GM12878 (cell line): ENCODE data around the gene RALGDS. TPM values are rescaled to one million over a fixed set of nuclear protein-coding genes. Genes with fewer than 3 reads are reported as not detected.

Source experiments
- ATAC-seq: fragments of 200-7000 bp; cut with Tn5 transposase; 3 replicates; pipeline ENCODE4 v1.9.1; 2020; ENCODE audit warnings: mild to moderate bottlenecking, moderate library complexity
- BruUV-seq: library from RNA; stranded (reverse); fragments of 400-500 nt; replicated peaks from 2 replicates; lab custom pipeline; 2021; lab: Mats Ljungman, UMichigan
- CTCF ChIA-PET: fragments of 300-600 bp; sonication (Branson Sonifier 250); formaldehyde crosslinking; extraction: SDS; loops from one replicate; lab custom pipeline; 2021; ENCODE audit warnings: inconsistent platforms; lab: Yijun Ruan, JAX
- POLR2A ChIA-PET: fragments of 350-600 bp; formaldehyde crosslinking; extraction: SDS; loops from one replicate; lab custom pipeline; 2021; ENCODE audit warnings: inconsistent platforms; lab: Charles Lee
- RAD21 ChIA-PET: fragments of 300-600 bp; sonication (Branson Sonifier 250); formaldehyde crosslinking; loops from one replicate; lab custom pipeline; 2023; ENCODE audit warnings: antibody characterized with exemption; ENCODE audit not compliant: unreplicated experiment; lab: Charles Lee
- SMC1A ChIA-PET: fragments of 300-600 bp; sonication (Branson Sonifier 250); formaldehyde crosslinking; loops from one replicate; lab custom pipeline; 2023; ENCODE audit not compliant: unreplicated experiment, uncharacterized antibody; lab: Charles Lee
- DNase-seq: peaks from one replicate; pipeline ENCODE4 v3.0.0-alpha.2; 2011; ENCODE audit warnings: low read depth, low spot score
- FAIRE-seq: peaks from 3 replicates; lab custom pipeline; 2011; peaks lifted over from hg19 to GRCh38; lab: Jason Lieb, UNC
- H2AFZ ChIP-seq: 2 replicates; pipeline ENCODE4 v1.6.0; 2011; ENCODE audit warnings: low read depth, low read length, control low read depth; ENCODE audit not compliant: control insufficient read depth
- H3K27ac ChIP-seq: 2 replicates; pipeline ENCODE4 v1.5.1; 2011; ENCODE audit warnings: control low read depth; ENCODE audit not compliant: control insufficient read depth, insufficient read depth
- H3K27me3 ChIP-seq, 2 experiments: replicated peaks in 1 of 2; 2 replicates each; pipeline versions ENCODE4 v1.6.0 to v1.6.1; 2011; ENCODE audit warnings: low read length in 1 of 2; ENCODE audit not compliant: control insufficient read depth in 2 of 2, insufficient read depth in 2 of 2
- H3K36me3 ChIP-seq, 2 experiments: 2 replicates each; pipeline ENCODE4 v1.5.1; 2011; ENCODE audit warnings: low read length in 1 of 2; ENCODE audit not compliant: control insufficient read depth in 2 of 2, insufficient read depth in 2 of 2
- H3K4me1 ChIP-seq: 2 replicates; pipeline ENCODE4 v1.6.1; 2011; ENCODE audit warnings: mild to moderate bottlenecking, low read length, moderate library complexity, mixed read lengths; ENCODE audit not compliant: control insufficient read depth, insufficient read depth
- H3K4me2 ChIP-seq: 2 replicates; pipeline ENCODE4 v1.6.0; 2011; ENCODE audit warnings: control low read depth; ENCODE audit not compliant: control insufficient read depth, insufficient read depth
- H3K4me3 ChIP-seq: fragments of 200-600 bp; sonication (generic); 2 replicates; pipeline ENCODE4 v1.5.1; 2016
- H3K79me2 ChIP-seq: 2 replicates; pipeline ENCODE4 v1.6.0; 2011; ENCODE audit warnings: low read length; ENCODE audit not compliant: control insufficient read depth, insufficient read depth
- H3K9ac ChIP-seq: 2 replicates; pipeline ENCODE4 v1.8.0; 2011; ENCODE audit warnings: low read length, control low read depth, mixed read lengths; ENCODE audit not compliant: control insufficient read depth, insufficient read depth
- H3K9me3 ChIP-seq: replicated peaks from 3 replicates; pipeline ENCODE4 v1.5.1; 2011; ENCODE audit warnings: mild to moderate bottlenecking, low read length; ENCODE audit not compliant: control insufficient read depth, insufficient read depth
- H4K20me1 ChIP-seq: 2 replicates; pipeline ENCODE4 v1.6.0; 2011; ENCODE audit not compliant: control insufficient read depth, insufficient read depth
- FOXK2 ChIP-seq: fragments of 450-650 bp; IDR thresholded peaks from 2 replicates; pipeline ENCODE4 v1.6.1; 2017; ENCODE audit warnings: mild to moderate bottlenecking, moderate library complexity
- NFXL1 ChIP-seq: fragments of 450-650 bp; IDR thresholded peaks from 2 replicates; pipeline ENCODE4 v1.6.1; 2017; ENCODE audit warnings: antibody characterized with exemption, mild to moderate bottlenecking, borderline replicate concordance
- SMARCA5 ChIP-seq: fragments of 450-650 bp; IDR thresholded peaks from 2 replicates; pipeline ENCODE4 v1.6.1; 2017; ENCODE audit warnings: mild to moderate bottlenecking
- WGBS: methylation state at CpG from one replicate; pipeline ENCODE4 v1.1.6; 2016; ENCODE audit warnings: low lambda C conversion rate; ENCODE audit not compliant: insufficient replicate concordance, insufficient coverage; ENCODE audit errors: missing lambda C conversion rate; 5-methylcytosine and 5-hydroxymethylcytosine counted together
- in situ Hi-C: fragments of 300-500 bp; cut with MboI; formaldehyde crosslinking; loops from 9 replicates; pipeline ENCODE4 v1.14.3; 2018; ENCODE audit warnings: mixed read lengths
- intact Hi-C: fragments of 100-400 bp; cut with micrococcal nuclease; formaldehyde crosslinking; loops from one replicate; pipeline ENCODE4 v1.14.2; 2022; ENCODE audit not compliant: unreplicated experiment
- polyA plus RNA-seq, 11 experiments: library from polyadenylated mRNA; depleted of rRNA in 4 of 11; unstranded in 6 of 11; stranded (reverse) in 5 of 11; fragments of >200 nt; fragmentation: Nextera tagmentation in 4 of 11; fragmentation: Illumina TruSeq in 1 of 11; extraction: Ambion mirVana in 4 of 11; extraction: Trizol in 1 of 11; gene quantifications; 1 replicate in 1 of 11; 2 replicates in 10 of 11; pipeline versions ENCODE4 v1.2.1 to v1.2.3, GENCODE V29; 2011 to 2016; ENCODE audit warnings: inconsistent platforms in 2 of 11, missing spikeins in 2 of 11, low read depth in 1 of 11
- total RNA-seq, 4 experiments: library from RNA; depleted of rRNA in 3 of 4; stranded (reverse); fragments of >200 nt in 3 of 4; fragmentation: Illumina TruSeq in 1 of 4; extraction: Trizol in 1 of 4; gene quantifications; 2 replicates each; pipeline versions ENCODE4 v1.2.1 to v1.2.3, GENCODE V29; 2013 to 2021

Gene RALGDS
- total and polyA plus RNA-seq, 10 of the 15 experiments (the other 5 are each of a cell fraction or from before 2014, with no cell fraction given): 1.3 to 48.6 (median 21.2) TPM

DNA sequence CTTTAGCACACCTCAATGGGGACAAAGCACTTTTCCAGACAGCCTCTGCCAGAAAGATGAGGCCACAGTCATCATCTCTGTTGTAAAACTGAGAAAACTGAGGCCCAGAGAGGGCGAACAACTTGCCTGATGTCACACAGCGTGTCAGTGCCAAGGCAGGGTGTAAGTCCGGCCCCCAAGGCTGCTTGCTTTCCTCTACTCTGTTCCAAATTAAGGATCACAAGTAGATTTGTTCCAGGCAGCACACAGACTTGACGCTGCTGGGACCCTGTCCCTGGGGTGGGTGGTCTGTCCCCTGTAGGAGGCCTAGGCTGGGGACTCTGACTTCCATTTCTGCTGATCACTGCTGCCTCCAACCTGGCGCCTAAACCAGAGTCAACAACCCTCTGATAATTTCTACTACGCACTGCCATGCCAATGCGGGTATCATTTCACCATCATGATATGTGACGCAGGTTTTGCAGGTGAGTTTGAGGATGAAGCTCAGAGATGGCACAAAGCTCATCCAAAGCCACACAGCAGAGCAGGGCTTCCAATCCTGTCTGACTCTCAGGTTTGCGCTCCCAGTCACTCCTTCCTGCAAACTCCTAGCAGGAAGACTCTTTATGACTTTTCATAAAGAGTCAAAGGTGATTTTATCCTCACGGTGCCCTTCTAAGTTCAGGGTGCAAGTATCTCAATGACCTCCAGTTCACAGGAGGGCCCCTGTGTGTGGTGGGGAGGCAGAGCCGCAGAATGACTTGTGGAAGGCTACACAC lies 13.5 kb upstream of the RALGDS start:
- in situ Hi-C loops: loop anchor here (25.0 kb wide), 1 partner anchor 1872 kb away; no protein-coding TSS in a partner anchor
- RAD21 ChIA-PET: interaction anchor here (1.0 to 3.1 kb wide), 4 partner anchors 9 to 21 kb away, joined by 3 to 30 read pairs (median 14); no protein-coding TSS in a partner anchor
- Histone ChIP-seq H3K27ac (peak overlapping the region; percentile 88), H3K9ac (peak overlapping the region; percentile 39), H3K9me3 (no peaks in the 10 kb centered on the region), H3K36me3 (peaks cover 0 to 4% of the 10 kb centered on the region in 2 experiments; a peak in 3 of 4 replicates)
- no peak for FAIRE-seq
- no TSS peak for BruUV-seq
- no peak for ATAC-seq
- TF ChIP-seq SMARCA5 (peak; percentile 73; the same call in 1 of the 2 replicates), FOXK2 (no peak), NFXL1 (0 out of 2 replicates have a peak, but pooled peaks have one; percentile 34)
- TF ChIP-seq, all 136 proteins: peak for 2
- peaks cover 64% of the 10 kb centered on the region for H3K79me2 ChIP-seq
- H4K20me1 ChIP-seq: no peaks in the 10 kb centered on the region
- peak overlapping the region; percentile 73 for H3K4me2 ChIP-seq
- ChIA-PET SMC1A (interaction anchor here (1.1 to 5.9 kb wide), 7 partner anchors 8 to 104 kb away, joined by 3 to 48 read pairs (median 6); partner anchors contain the start of gene GTF3C5), POLR2A (interaction anchor here (1.0 to 3.0 kb wide), 7 partner anchors 8 to 22 kb away, joined by 3 to 21 read pairs (median 6); no protein-coding TSS in a partner anchor), CTCF (interaction anchor here (1.2 to 2.6 kb wide), 7 partner anchors 9 to 23 kb away, joined by 3 to 32 read pairs (median 9); no protein-coding TSS in a partner anchor)
- no peak for DNase-seq
- H3K4me3 ChIP-seq: no peak overlapping the region
- H3K4me1 ChIP-seq: peaks cover 39% of the 10 kb centered on the region
- no peaks in the 10 kb centered on the region for H3K27me3 ChIP-seq
- intact Hi-C loops: no loop called here
- WGBS: 63% methylated on average over 11 of the region's 11 CpGs
- H2AFZ ChIP-seq: no peak overlapping the region
